Mucosa of descending colon (tissue), 3 donors: Measurements from ENCODE around the gene BMP5. TPM values are rescaled to one million over a fixed set of nuclear protein-coding genes. Genes with fewer than 3 reads are reported as not detected.

Experiments
- ATAC-seq: fragments of 200-7000 bp; cut with Tn5 transposase; one replicate; pipeline ENCODE4 v1.9.1; 2020; ENCODE audit warnings: mild to moderate bottlenecking, moderate library complexity
- DNase-seq, 3 donors: peaks; one replicate each; pipeline ENCODE4 v3.0.0-alpha.2; 2020
- H3K36me3 ChIP-seq: fragments of 200-600 bp; one replicate; pipeline ENCODE4 v1.8.0; 2021; ENCODE audit warnings: low read depth, mild to moderate bottlenecking
- H3K4me1 ChIP-seq: fragments of 200-600 bp; one replicate; pipeline ENCODE4 v1.8.0; 2021; ENCODE audit warnings: low read depth, mild to moderate bottlenecking
- H3K4me3 ChIP-seq: fragments of 200-600 bp; one replicate; pipeline ENCODE4 v1.8.0; 2021; ENCODE audit warnings: mild to moderate bottlenecking
- H3K9me3 ChIP-seq: fragments of 200-600 bp; one replicate; pipeline ENCODE4 v1.8.0; 2021; ENCODE audit warnings: mild to moderate bottlenecking
- CTCF ChIP-seq: fragments of 200-600 bp; IDR thresholded peaks from one replicate; pipeline ENCODE4 v1.8.0; 2022; ENCODE audit warnings: antibody characterized with exemption, mild to moderate bottlenecking
- intact Hi-C, 2 donors: fragments of 100-400 bp; cut with DNase I in 1 of 2; cut with micrococcal nuclease in 1 of 2; formaldehyde crosslinking; loops; one replicate each; pipeline versions ENCODE4 v1.11.0 to v1.11.1; 2022; cut with DNase I, micrococcal nuclease
- total RNA-seq, 3 donors: library from RNA; stranded (reverse); fragmentation: NEBNext Ultra II Directional in 2 of 3; extraction: Animal tissue kit (Norgen Biotek cat#: 25700) in 2 of 3; gene quantifications; one replicate each; pipeline versions ENCODE4 v1.2.1 to v1.2.4, GENCODE V29; 2021 to 2023
- donor health status: DM: no; HTN: no; CAD: no; lungs with moderate emphysema.
- donor health status: DM: no; HTN: no; CAD: no.
- donor health status: DM: no; HTN: yes; CAD: no.

The BMP5 gene
- total RNA-seq, 3 donors from 2014 or later, result 1.6 to 3.4 (median 3.3) TPM

GRCh38 chr6:55822815-55823214 lies 52.6 kb downstream of the BMP5 start:
- Histone ChIP-seq H3K36me3 (no peaks in the 10 kb centered on the region), H3K9me3 (no peaks in the 10 kb centered on the region), H3K4me3 (no peak overlapping the region), H3K4me1 (no peaks in the 10 kb centered on the region)
- intact Hi-C loops, result no loop called here
- ATAC-seq, result no peak
- no peak for DNase-seq
- TF ChIP-seq CTCF, result no peak

GRCh38 chr6:55822005-55822404 lies 53.4 kb downstream of the BMP5 start:
- no peak overlapping the region for H3K4me3 ChIP-seq
- no peaks in the 10 kb centered on the region for H3K4me1 ChIP-seq
- intact Hi-C loops, result no loop called here
- DNase-seq (no peak), ATAC-seq (no peak)
- H3K9me3 ChIP-seq, result no peaks in the 10 kb centered on the region
- TF ChIP-seq CTCF, result no peak
- H3K36me3 ChIP-seq, result no peaks in the 10 kb centered on the region

GRCh38 chr6:55820696-55821095 lies 54.7 kb downstream of the BMP5 start:
- intact Hi-C loops, result no loop called here
- no peaks in the 10 kb centered on the region for H3K36me3 ChIP-seq
- TF ChIP-seq CTCF, result no peak
- H3K4me3 ChIP-seq, result no peak overlapping the region
- no peak for DNase-seq
- H3K4me1 ChIP-seq, result no peaks in the 10 kb centered on the region
- ATAC-seq, result no peak
- H3K9me3 ChIP-seq, result no peaks in the 10 kb centered on the region

- no peak for DNase-seq
- Histone ChIP-seq H3K4me1 (no peaks in the 10 kb centered on the region), H3K36me3 (no peaks in the 10 kb centered on the region), H3K4me3 (no peak overlapping the region), H3K9me3 (no peaks in the 10 kb centered on the region)
- ATAC-seq, result no peak
- intact Hi-C loops, result no loop called here
- TF ChIP-seq CTCF, result no peak
These were observed 55.6 kb downstream of the BMP5 start for GRCh38 chr6:55819811-55820210.

GRCh38 chr6:55818482-55818881 lies 56.9 kb downstream of the BMP5 start:
- Histone ChIP-seq H3K36me3 (no peaks in the 10 kb centered on the region), H3K4me1 (no peaks in the 10 kb centered on the region), H3K4me3 (no peak overlapping the region), H3K9me3 (no peaks in the 10 kb centered on the region)
- no peak for ATAC-seq
- no peak for TF ChIP-seq CTCF
- intact Hi-C loops, result no loop called here
- no peak for DNase-seq

GRCh38 chr6:55812509-55812908 lies 62.9 kb downstream of the BMP5 start:
- intact Hi-C loops, result no loop called here
- no peak overlapping the region for H3K4me3 ChIP-seq
- H3K9me3 ChIP-seq, result no peaks in the 10 kb centered on the region
- no peak for ATAC-seq
- H3K36me3 ChIP-seq, result no peaks in the 10 kb centered on the region
- no peaks in the 10 kb centered on the region for H3K4me1 ChIP-seq
- no peak for DNase-seq
- no peak for TF ChIP-seq CTCF
